ENCODE results near the gene NUP43. TPM values are rescaled to one million over a fixed set of nuclear protein-coding genes. Genes with fewer than 3 reads are reported as not detected.

The NUP43 gene
- total RNA-seq, 1 donor from 2014 or later, result 28.1 TPM

DNA sequence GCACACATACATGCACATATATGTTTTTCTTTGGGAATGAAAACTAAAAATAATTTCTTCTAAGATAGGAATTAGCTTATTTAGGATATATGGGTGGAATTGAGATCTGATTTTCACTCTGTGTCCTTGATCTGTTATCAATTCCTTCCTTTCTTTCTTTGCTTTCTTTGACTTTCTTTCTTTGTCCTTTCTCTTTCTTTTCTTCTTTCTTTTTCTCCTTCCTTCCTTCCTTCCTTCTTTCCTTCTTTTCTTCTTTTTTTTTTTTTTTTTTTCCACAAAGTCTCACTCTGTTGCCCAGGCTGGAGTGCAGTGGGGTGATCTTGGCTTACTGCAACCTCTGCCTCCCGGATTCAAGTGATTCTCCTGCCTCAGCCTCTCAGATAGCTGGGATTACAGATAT is 31.3 kb upstream of the NUP43 start:
- Mint-ChIP-seq H3K4me3 (ENCODE audit: unreplicated experiment) (no peak overlapping the region), H3K4me1 (ENCODE audit: low read depth) (no peaks in the 10 kb centered on the region), H3K27ac (ENCODE audit: unreplicated experiment) (no peak overlapping the region), H3K27me3 (ENCODE audit: low read depth) (no peaks in the 10 kb centered on the region), H3K36me3 (ENCODE audit: low read depth) (peaks cover 11% of the 10 kb centered on the region), H3K9me3 (ENCODE audit: low read depth) (no peaks in the 10 kb centered on the region)
- TF ChIP-seq CTCF (IDR thresholded peaks at IDR 0.05), result no peak
- no peak for DNase-seq (ENCODE audit: low spot score)

DNA sequence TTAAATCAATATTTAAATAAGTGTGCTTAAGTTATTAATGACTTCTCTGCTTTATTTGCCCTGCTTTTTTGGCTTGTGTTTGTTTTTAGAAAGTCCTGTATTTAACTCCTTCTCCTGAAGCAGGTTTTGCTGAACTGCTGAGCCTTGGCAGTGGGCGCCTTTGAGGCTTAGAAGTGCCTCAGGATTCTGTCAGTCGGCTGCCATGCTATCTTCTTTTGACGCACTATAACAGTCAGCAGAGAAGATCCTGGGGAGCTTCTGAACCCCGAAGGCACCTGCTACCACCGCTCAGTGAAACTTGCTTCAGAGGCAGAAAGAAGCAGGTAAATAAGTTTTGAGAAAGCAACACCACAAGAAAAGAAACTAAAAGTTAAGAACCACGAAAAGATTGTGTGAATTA is 25.6 kb upstream of the NUP43 start:
- H3K4me1 Mint-ChIP-seq (ENCODE audit: low read depth), result peaks cover 7% of the 10 kb centered on the region
- H3K27ac Mint-ChIP-seq (ENCODE audit: unreplicated experiment), result no peak overlapping the region

GRCh38 chr6:149771185-149771584 is 24.9 kb upstream of the NUP43 start:
- peaks cover 14% of the 10 kb centered on the region for H3K4me1 Mint-ChIP-seq (ENCODE audit: low read depth)
- no peak overlapping the region for H3K27ac Mint-ChIP-seq (ENCODE audit: unreplicated experiment)
- no peak for DNase-seq (ENCODE audit: low spot score)
- TF ChIP-seq CTCF (IDR thresholded peaks at IDR 0.05), result no peak
- H3K4me3 Mint-ChIP-seq (ENCODE audit: unreplicated experiment), result no peak overlapping the region
- H3K9me3 Mint-ChIP-seq (ENCODE audit: low read depth), result peaks cover 1% of the 10 kb centered on the region
- H3K36me3 Mint-ChIP-seq (ENCODE audit: low read depth), result peaks cover 12% of the 10 kb centered on the region
- H3K27me3 Mint-ChIP-seq (ENCODE audit: low read depth), result no peaks in the 10 kb centered on the region

More for the DNA sequence above, 25.6 kb upstream of the NUP43 start:
- H3K9me3 Mint-ChIP-seq (ENCODE audit: low read depth), result no peaks in the 10 kb centered on the region
- H3K4me3 Mint-ChIP-seq (ENCODE audit: unreplicated experiment), result no peak overlapping the region
- H3K36me3 Mint-ChIP-seq (ENCODE audit: low read depth), result peaks cover 11% of the 10 kb centered on the region
- DNase-seq (ENCODE audit: low spot score), result no peak
- no peak for TF ChIP-seq CTCF (IDR thresholded peaks at IDR 0.05)
- H3K27me3 Mint-ChIP-seq (ENCODE audit: low read depth), result no peaks in the 10 kb centered on the region

- Mint-ChIP-seq H3K4me1 (ENCODE audit: low read depth) (peaks cover 18% of the 10 kb centered on the region), H3K9me3 (ENCODE audit: low read depth) (peaks cover 5% of the 10 kb centered on the region), H3K36me3 (ENCODE audit: low read depth) (peaks cover 13% of the 10 kb centered on the region), H3K27me3 (ENCODE audit: low read depth) (no peaks in the 10 kb centered on the region), H3K4me3 (ENCODE audit: unreplicated experiment) (no peak overlapping the region), H3K27ac (ENCODE audit: unreplicated experiment) (no peak overlapping the region)
- no peak for DNase-seq (ENCODE audit: low spot score)
- no peak for TF ChIP-seq CTCF (IDR thresholded peaks at IDR 0.05)
Observed at GRCh38 chr6:149769676-149770075, 23.3 kb upstream of the NUP43 start.

DNA sequence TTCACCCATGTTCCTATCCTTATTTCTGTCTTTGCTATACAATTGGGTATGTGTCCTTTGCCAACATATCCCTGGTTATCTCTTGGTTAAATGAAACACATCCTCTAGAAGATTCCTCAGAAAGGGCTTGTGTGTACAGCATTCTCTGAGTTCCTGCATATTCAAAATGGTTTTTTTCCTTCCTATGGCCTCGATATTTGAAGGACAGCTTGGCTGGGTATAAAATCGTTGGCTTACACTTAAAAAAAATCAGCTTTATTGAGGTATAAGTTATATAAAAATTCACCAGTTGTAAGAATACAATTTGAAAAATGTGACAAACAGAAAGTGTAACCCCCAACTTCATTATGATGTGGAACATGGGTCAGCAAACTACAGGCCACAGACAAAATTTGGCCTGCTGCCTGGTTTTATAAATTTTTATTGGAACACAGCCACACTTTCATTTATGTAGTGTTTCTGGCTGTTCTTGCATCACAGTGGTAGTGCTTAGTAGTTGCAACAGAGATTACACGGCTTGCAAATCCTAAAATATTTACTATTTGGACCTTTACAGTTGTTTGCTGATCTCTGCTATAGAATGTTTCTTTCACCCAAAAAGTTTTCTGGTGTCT is 19.9 kb upstream of the NUP43 start:
- TF ChIP-seq CTCF (IDR thresholded peaks at IDR 0.05), result no peak
- H3K27me3 Mint-ChIP-seq (ENCODE audit: low read depth), result no peaks in the 10 kb centered on the region
- no peak overlapping the region for H3K4me3 Mint-ChIP-seq (ENCODE audit: unreplicated experiment)
- peaks cover 13% of the 10 kb centered on the region for H3K36me3 Mint-ChIP-seq (ENCODE audit: low read depth)
- peak overlapping the region; percentile 90 for H3K27ac Mint-ChIP-seq (ENCODE audit: unreplicated experiment)
- H3K9me3 Mint-ChIP-seq (ENCODE audit: low read depth), result peaks cover 5% of the 10 kb centered on the region
- peaks cover 22% of the 10 kb centered on the region for H3K4me1 Mint-ChIP-seq (ENCODE audit: low read depth)
- DNase-seq (ENCODE audit: low spot score), result no peak

Data from chondrocyte (in vitro differentiated cells).